ENCODE data around the gene CAB39. TPM values are rescaled to one million over a fixed set of nuclear protein-coding genes. Genes with fewer than 3 reads are reported as not detected.

Gene CAB39
- total and polyA plus RNA-seq, 2 donors (not counting 3 experiments of a cell fraction or from before 2014, with no cell fraction given): 25.7 to 53.7 TPM

DNA sequence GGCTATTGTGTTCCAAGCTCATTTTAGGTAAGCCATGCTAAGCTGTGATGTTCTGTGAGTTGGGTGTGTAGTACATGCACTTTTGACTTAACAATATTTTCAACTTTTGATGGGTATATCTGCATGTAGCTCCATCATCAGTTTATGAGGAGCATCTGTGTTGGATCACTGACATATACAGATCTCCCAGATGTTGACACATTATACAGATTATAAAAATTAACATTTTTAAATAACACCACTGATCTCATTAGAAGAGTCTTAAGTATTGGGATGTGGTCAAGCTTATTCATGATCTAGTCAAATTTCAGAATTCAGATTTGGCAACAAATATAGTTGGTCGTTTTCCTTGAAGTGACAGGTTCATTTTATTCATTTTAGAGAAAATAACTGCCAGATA lies 51.7 kb downstream of the CAB39 start:
- H3K27me3 ChIP-seq (ENCODE audit: control insufficient read depth in 2 of 2, insufficient read depth in 2 of 2, low read length in 2 of 2): no peaks in the 10 kb centered on the region
- no peak overlapping the region for H3K27ac ChIP-seq (ENCODE audit: insufficient read depth, low read depth, low read length)
- ChIA-PET POLR2A (interaction anchor here (2.4 kb wide), 1 partner anchor 30 kb away, joined by 6 read pairs; no protein-coding TSS in a partner anchor), CTCF (interaction anchor here (1.3 to 2.4 kb wide), 3 partner anchors 34 to 52 kb away, joined by 3 to 12 read pairs (median 4); partner anchors contain the start of gene CAB39)
- BruUV-seq (replicated peaks): no TSS peak
- H3K4me1 ChIP-seq (ENCODE audit: control insufficient read depth, extremely low read depth, insufficient read depth, low read length): peaks cover 27% of the 10 kb centered on the region
- H4K20me1 ChIP-seq (replicated peaks; ENCODE audit: control insufficient read depth, extremely low read depth, insufficient read depth, low read length): no peaks in the 10 kb centered on the region
- dilution Hi-C loops (cut with MboI; ENCODE audit: extremely low pct_ligation_motif_present, low sequenced_read_pairs): no loop called here
- no peak overlapping the region for H3K9ac ChIP-seq (replicated peaks; ENCODE audit: extremely low read depth, insufficient read depth, low read length)
- peaks cover 2 to 4% of the 10 kb centered on the region in 2 experiments for H3K36me3 ChIP-seq (ENCODE audit: control insufficient read depth in 2 of 2, extremely low read depth in 1 of 2, insufficient read depth in 2 of 2, low read length in 2 of 2)
- no peak overlapping the region for H3K4me2 ChIP-seq (ENCODE audit: insufficient read depth, low read length)
- no peak for TF ChIP-seq MYC (IDR thresholded peaks at IDR 0.05; ENCODE audit: low read depth, low read length)
- no peak for TF ChIP-seq JUN (IDR thresholded peaks at IDR 0.05; ENCODE audit: borderline replicate concordance, insufficient read depth, insufficient read length, low read depth)
- TF ChIP-seq GATA2 (IDR thresholded peaks at IDR 0.05; ENCODE audit: insufficient read depth, insufficient read length, low read depth, low read length): no peak
- no peak for TF ChIP-seq POLR2AphosphoS5 (IDR thresholded peaks at IDR 0.05; ENCODE audit: insufficient read depth, low read depth, low read length)
- TF ChIP-seq EZH2 (IDR thresholded peaks at IDR 0.05; ENCODE audit: borderline replicate concordance, low read depth, low read length, severe bottlenecking): no peak
- TF ChIP-seq, protein P1, sequence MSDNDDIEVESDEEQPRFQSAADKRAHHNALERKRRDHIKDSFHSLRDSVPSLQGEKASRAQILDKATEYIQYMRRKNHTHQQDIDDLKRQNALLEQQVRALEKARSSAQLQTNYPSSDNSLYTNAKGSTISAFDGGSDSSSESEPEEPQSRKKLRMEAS (IDR thresholded peaks at IDR 0.05; ENCODE audit: insufficient read depth, insufficient read length): no peak
- no peak for TF ChIP-seq POLR2A (IDR thresholded peaks at IDR 0.05; ENCODE audit: low read depth, low read length)
- no peak for TF ChIP-seq FOS (IDR thresholded peaks at IDR 0.05; ENCODE audit: borderline replicate concordance, insufficient read depth, low read length)
- TF ChIP-seq, protein P2, sequence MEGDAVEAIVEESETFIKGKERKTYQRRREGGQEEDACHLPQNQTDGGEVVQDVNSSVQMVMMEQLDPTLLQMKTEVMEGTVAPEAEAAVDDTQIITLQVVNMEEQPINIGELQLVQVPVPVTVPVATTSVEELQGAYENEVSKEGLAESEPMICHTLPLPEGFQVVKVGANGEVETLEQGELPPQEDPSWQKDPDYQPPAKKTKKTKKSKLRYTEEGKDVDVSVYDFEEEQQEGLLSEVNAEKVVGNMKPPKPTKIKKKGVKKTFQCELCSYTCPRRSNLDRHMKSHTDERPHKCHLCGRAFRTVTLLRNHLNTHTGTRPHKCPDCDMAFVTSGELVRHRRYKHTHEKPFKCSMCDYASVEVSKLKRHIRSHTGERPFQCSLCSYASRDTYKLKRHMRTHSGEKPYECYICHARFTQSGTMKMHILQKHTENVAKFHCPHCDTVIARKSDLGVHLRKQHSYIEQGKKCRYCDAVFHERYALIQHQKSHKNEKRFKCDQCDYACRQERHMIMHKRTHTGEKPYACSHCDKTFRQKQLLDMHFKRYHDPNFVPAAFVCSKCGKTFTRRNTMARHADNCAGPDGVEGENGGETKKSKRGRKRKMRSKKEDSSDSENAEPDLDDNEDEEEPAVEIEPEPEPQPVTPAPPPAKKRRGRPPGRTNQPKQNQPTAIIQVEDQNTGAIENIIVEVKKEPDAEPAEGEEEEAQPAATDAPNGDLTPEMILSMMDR (IDR thresholded peaks at IDR 0.05; ENCODE audit: extremely low read depth in 1 of 2, insufficient read depth in 1 of 2, low read depth in 1 of 2, low read length in 2 of 2): no peak
- DNase-seq (ENCODE audit: low read depth, low spot score): no peak
- no peaks in the 10 kb centered on the region for H3K9me1 ChIP-seq (replicated peaks; ENCODE audit: control insufficient read depth, extremely low read depth, insufficient read depth, low read length)
- H3K9me3 ChIP-seq (replicated peaks; ENCODE audit: control insufficient read depth, insufficient read depth, low read length): no peaks in the 10 kb centered on the region
- H2AFZ ChIP-seq (ENCODE audit: low read depth, low read length): no peak overlapping the region
- FAIRE-seq: no peak
- no peak overlapping the region for H3K4me3 ChIP-seq (replicated peaks in 1 of 3; ENCODE audit: insufficient read depth in 1 of 3, low read depth in 1 of 3, low read length in 3 of 3)
- peaks cover 38% of the 10 kb centered on the region for H3K79me2 ChIP-seq (ENCODE audit: control insufficient read depth, insufficient read depth, low read length)
- intact Hi-C loops (cut with micrococcal nuclease): no loop called here

All from endothelial cell of umbilical vein (primary cell).